ENCODE data around the gene CDH16. TPM values are rescaled to one million over a fixed set of nuclear protein-coding genes. Genes with fewer than 3 reads are reported as not detected.

The CDH16 gene
- total and polyA plus RNA-seq, 7 donors: 0.19 to 0.60 TPM; not detected in 5

- peaks cover 0 to 12% (median 11%) of the 10 kb centered on the region in 4 donors for H3K4me1 ChIP-seq
- no peaks in the 10 kb centered on the region for H3K27me3 ChIP-seq
- DNase-seq: no peak
- intact Hi-C loops (cut with DNase I): no loop called here
- H3K27ac ChIP-seq: no peak overlapping the region
- TF ChIP-seq POLR2AphosphoS5 (IDR thresholded peaks at IDR 0.05) (no peak), CTCF (IDR thresholded peaks at IDR 0.05) (no peak), POLR2A (IDR thresholded peaks at IDR 0.05) (no peak), EP300 (IDR thresholded peaks at IDR 0.05) (no peak)
- no peaks in the 10 kb centered on the region for H3K36me3 ChIP-seq
- no peak overlapping the region for H3K4me3 ChIP-seq
- no peaks in the 10 kb centered on the region for H3K9me3 ChIP-seq
Measured at GRCh38 chr16:66863707-66864106, 55.0 kb downstream of the CDH16 start.

GRCh38 chr16:66862023-66862520 is 56.6 kb downstream of the CDH16 start:
- DNase-seq: peak; percentile 40
- Histone ChIP-seq H3K36me3 (no peaks in the 10 kb centered on the region), H3K27me3 (no peaks in the 10 kb centered on the region), H3K9me3 (no peaks in the 10 kb centered on the region), H3K4me1 (peaks cover 0 to 12% (median 11%) of the 10 kb centered on the region in 4 donors), H3K4me3 (no peak overlapping the region), H3K27ac (no peak overlapping the region)
- TF ChIP-seq POLR2AphosphoS5 (IDR thresholded peaks at IDR 0.05) (no peak), POLR2A (IDR thresholded peaks at IDR 0.05) (no peak), EP300 (IDR thresholded peaks at IDR 0.05) (no peak)
- intact Hi-C loops (cut with DNase I): no loop called here
- WGBS, 2 donors: 90 to 93% methylated on average over 8 of the region's 8 CpGs

- intact Hi-C loops (cut with DNase I): no loop called here
- no peak for TF ChIP-seq CTCF (IDR thresholded peaks at IDR 0.05)
- TF ChIP-seq EP300 (IDR thresholded peaks at IDR 0.05): no peak
- TF ChIP-seq POLR2AphosphoS5 (IDR thresholded peaks at IDR 0.05): no peak
- no peaks in the 10 kb centered on the region for H3K27me3 ChIP-seq
- H3K27ac ChIP-seq: no peak overlapping the region
- H3K4me3 ChIP-seq: no peak overlapping the region
- peaks cover 0 to 12% (median 11%) of the 10 kb centered on the region in 4 donors for H3K4me1 ChIP-seq
- DNase-seq: no peak
- no peaks in the 10 kb centered on the region for H3K36me3 ChIP-seq
- H3K9me3 ChIP-seq: no peaks in the 10 kb centered on the region
- 87 to 89% methylated on average over 3 of the region's 3 CpGs for WGBS, 2 donors
Measured at GRCh38 chr16:66859397-66860068, 59.2 kb downstream of the CDH16 start.

GRCh38 chr16:66858740-66859396 is 59.8 kb downstream of the CDH16 start:
- H3K36me3 ChIP-seq: no peaks in the 10 kb centered on the region
- H3K27me3 ChIP-seq: no peaks in the 10 kb centered on the region
- intact Hi-C loops (cut with DNase I): no loop called here
- no peak for DNase-seq
- TF ChIP-seq EP300 (IDR thresholded peaks at IDR 0.05): no peak
- TF ChIP-seq CTCF (IDR thresholded peaks at IDR 0.05): no peak
- TF ChIP-seq POLR2AphosphoS5 (IDR thresholded peaks at IDR 0.05): no peak
- no peak for TF ChIP-seq POLR2A (IDR thresholded peaks at IDR 0.05)
- 47 to 64% methylated on average over 4 of the region's 4 CpGs for WGBS, 2 donors
- peaks cover 0 to 12% (median 11%) of the 10 kb centered on the region in 4 donors for H3K4me1 ChIP-seq
- H3K9me3 ChIP-seq: no peaks in the 10 kb centered on the region
- no peak overlapping the region for H3K27ac ChIP-seq
- H3K4me3 ChIP-seq: no peak overlapping the region

Other genes starting within 250 kb of the CDH16 start
- 10 to 100 TPM in 2 of 4 donors, 1 to 10 TPM in 2; 6.1 to 12.5 (median 9.4) TPM for gene CMTM4, start 222.1 kb downstream of the CDH16 start, total RNA-seq
- gene CMTM4, start 222.1 kb downstream of the CDH16 start, polyA plus RNA-seq: 10 to 100 TPM; 27.0 to 65.1 (median 40.2) TPM
- 100 to 1,000 TPM; 164 to 327 (median 261) TPM for gene DYNC1LI2, start 167.3 kb downstream of the CDH16 start, total RNA-seq
- 10 to 100 TPM; 52.9 to 68.7 (median 60.8) TPM for gene DYNC1LI2, start 167.3 kb downstream of the CDH16 start, polyA plus RNA-seq
- gene TERB1, start 117.3 kb downstream of the CDH16 start, total RNA-seq: under 1 TPM in 1 of 4 donors, not detected in 3; under 0.01 TPM
- gene TERB1, start 117.3 kb downstream of the CDH16 start, polyA plus RNA-seq: under 1 TPM in 1 of 3 donors, not detected in 2; 0.03 TPM
- 10 to 100 TPM; 34.6 to 58.3 (median 46.9) TPM for gene NAE1, start 87.9 kb downstream of the CDH16 start, total RNA-seq
- gene NAE1, start 87.9 kb downstream of the CDH16 start, polyA plus RNA-seq: 10 to 100 TPM; 34.8 to 48.8 (median 35.9) TPM
- 1 to 10 TPM in 1 of 4 donors, not detected in 3; 1.9 TPM for gene CA7, start 74.5 kb downstream of the CDH16 start, total RNA-seq
- gene CA7, start 74.5 kb downstream of the CDH16 start, polyA plus RNA-seq: 100 to 1,000 TPM; 112 to 188 (median 154) TPM
- 1 to 10 TPM; 2.6 to 8.3 (median 4.7) TPM for gene PDP2, start 38.4 kb downstream of the CDH16 start, total RNA-seq
- gene PDP2, start 38.4 kb downstream of the CDH16 start, polyA plus RNA-seq: 1 to 10 TPM; 3.0 to 6.1 (median 5.1) TPM
- gene RRAD, start 6.7 kb upstream of the CDH16 start, total RNA-seq: 10 to 100 TPM; 10.9 to 31.2 (median 16.3) TPM
- 1 to 10 TPM; 1.2 to 5.5 (median 1.8) TPM for gene RRAD, start 6.7 kb upstream of the CDH16 start, polyA plus RNA-seq
- 100 to 1,000 TPM in 1 of 4 donors, 10 to 100 TPM in 3; 71.7 to 121 (median 82.8) TPM for gene CIAO2B, start 15.5 kb upstream of the CDH16 start, total RNA-seq
- gene CIAO2B, start 15.5 kb upstream of the CDH16 start, polyA plus RNA-seq: 100 to 1,000 TPM; 193 to 219 (median 214) TPM
- 10 to 100 TPM; 21.8 to 25.5 (median 23.0) TPM for gene CES2, start 16.6 kb upstream of the CDH16 start, total RNA-seq
- 100 to 1,000 TPM in 1 of 3 donors, 10 to 100 TPM in 2; 53.4 to 163 (median 67.9) TPM for gene CES2, start 16.6 kb upstream of the CDH16 start, polyA plus RNA-seq
- 1 to 10 TPM in 1 of 4 donors, under 1 TPM in 2, not detected in 1; 0.16 to 2.5 (median 0.55) TPM for gene CES3, start 42.4 kb upstream of the CDH16 start, total RNA-seq
- gene CES3, start 42.4 kb upstream of the CDH16 start, polyA plus RNA-seq: 10 to 100 TPM; 10.8 to 48.4 (median 13.2) TPM
- gene CES4A, start 69.7 kb upstream of the CDH16 start, total RNA-seq: 1 to 10 TPM; 3.6 to 7.5 (median 4.1) TPM
- gene CES4A, start 69.7 kb upstream of the CDH16 start, polyA plus RNA-seq: 1 to 10 TPM; 2.3 to 7.3 (median 3.0) TPM
- 10 to 100 TPM; 21.3 to 28.0 (median 24.8) TPM for gene CBFB, start 110.3 kb upstream of the CDH16 start, total RNA-seq
- 10 to 100 TPM in 1 of 3 donors, 1 to 10 TPM in 2; 9.6 to 19.3 (median 9.7) TPM for gene CBFB, start 110.3 kb upstream of the CDH16 start, polyA plus RNA-seq
- 10 to 100 TPM; 11.4 to 16.3 (median 14.0) TPM for gene PHAF1, start 191.1 kb upstream of the CDH16 start, total RNA-seq
- gene PHAF1, start 191.1 kb upstream of the CDH16 start, polyA plus RNA-seq: 1 to 10 TPM; 8.9 to 9.7 (median 9.0) TPM
- 10 to 100 TPM in 3 of 4 donors, 1 to 10 TPM in 1; 8.7 to 18.8 (median 12.2) TPM for gene B3GNT9, start 232.1 kb upstream of the CDH16 start, total RNA-seq
- 1 to 10 TPM in 2 of 3 donors, under 1 TPM in 1; 0.46 to 4.9 (median 1.2) TPM for gene B3GNT9, start 232.1 kb upstream of the CDH16 start, polyA plus RNA-seq
- gene TRADD, start 241.0 kb upstream of the CDH16 start, total RNA-seq: 10 to 100 TPM; 16.1 to 23.2 (median 19.6) TPM
- gene TRADD, start 241.0 kb upstream of the CDH16 start, polyA plus RNA-seq: 10 to 100 TPM; 23.4 to 30.2 (median 26.4) TPM
- 10 to 100 TPM in 2 of 4 donors, 1 to 10 TPM in 2; 7.5 to 11.8 (median 9.7) TPM for gene FBXL8, start 241.1 kb upstream of the CDH16 start, total RNA-seq
- gene FBXL8, start 241.1 kb upstream of the CDH16 start, polyA plus RNA-seq: 10 to 100 TPM in 2 of 3 donors, 1 to 10 TPM in 1; 4.9 to 19.1 (median 10.8) TPM
- 100 to 1,000 TPM in 1 of 4 donors, 10 to 100 TPM in 3; 21.2 to 109 (median 25.8) TPM for gene HSF4, start 245.9 kb upstream of the CDH16 start, total RNA-seq
- gene HSF4, start 245.9 kb upstream of the CDH16 start, polyA plus RNA-seq: 10 to 100 TPM in 1 of 3 donors, 1 to 10 TPM in 2; 1.2 to 17.9 (median 3.6) TPM

All from sigmoid colon (tissue), 7 donors.